Liver (tissue), 9 donors: ENCODE results near the gene PSMD7. TPM values are rescaled to one million over a fixed set of nuclear protein-coding genes. Genes with fewer than 3 reads are reported as not detected.

Experiments used
- DNase-seq: peaks from one replicate; pipeline ENCODE4 v3.0.0-alpha.2; 2017; ENCODE audit warnings: low spot score
- H3K27ac ChIP-seq, 2 donors: one replicate each; pipeline ENCODE4 v1.7.0; 2013; ENCODE audit warnings: inconsistent platforms in 2 of 2, low read length in 2 of 2, control low read depth in 1 of 2, low read depth in 1 of 2, mild to moderate bottlenecking in 1 of 2
- H3K27me3 ChIP-seq, 4 donors: one replicate each; pipeline versions ENCODE4 v1.6.1 to v1.7.0; 2013; ENCODE audit warnings: low read length in 3 of 4, inconsistent platforms in 1 of 4, mild to moderate bottlenecking in 1 of 4, moderate library complexity in 1 of 4; ENCODE audit not compliant: control insufficient read depth in 4 of 4, insufficient read depth in 4 of 4
- H3K36me3 ChIP-seq, 4 donors: one replicate each; pipeline versions ENCODE4 v1.6.1 to v1.7.0; 2013; ENCODE audit warnings: low read length in 3 of 4, mild to moderate bottlenecking in 3 of 4, low read depth in 1 of 4, moderate library complexity in 1 of 4; ENCODE audit not compliant: control insufficient read depth in 4 of 4, insufficient read depth in 3 of 4
- H3K4me1 ChIP-seq, 4 donors: one replicate each; pipeline versions ENCODE4 v1.6.1 to v1.7.0; 2013; ENCODE audit warnings: low read length in 3 of 4, mild to moderate bottlenecking in 3 of 4, moderate library complexity in 1 of 4; ENCODE audit not compliant: control insufficient read depth in 4 of 4, insufficient read depth in 4 of 4
- H3K4me3 ChIP-seq, 3 donors: one replicate each; pipeline versions ENCODE4 v1.6.1 to v1.7.0; 2013; ENCODE audit warnings: low read length in 3 of 3, control low read depth in 1 of 3, low read depth in 1 of 3, mild to moderate bottlenecking in 1 of 3
- H3K9ac ChIP-seq, 2 donors: one replicate each; pipeline ENCODE4 v1.7.0; 2013; ENCODE audit warnings: low read length in 2 of 2, mild to moderate bottlenecking in 2 of 2, moderate library complexity in 2 of 2, control low read depth in 1 of 2, low read depth in 1 of 2
- H3K9me3 ChIP-seq, 4 donors: one replicate each; pipeline versions ENCODE4 v1.6.1 to v1.7.0; 2013; ENCODE audit warnings: low read length in 3 of 4; ENCODE audit not compliant: control insufficient read depth in 4 of 4
- EGR1 ChIP-seq, 2 donors: IDR thresholded peaks; 2 replicates each; pipeline ENCODE4 v1.6.1; 2016 to 2018; ENCODE audit warnings: antibody characterized with exemption in 2 of 2, low read depth in 2 of 2
- FOXA2 ChIP-seq: IDR thresholded peaks from 2 replicates; pipeline ENCODE4 v1.6.1; 2016; ENCODE audit warnings: antibody characterized with exemption
- GABPA ChIP-seq, 2 donors: IDR thresholded peaks in 1 of 2; conservative IDR thresholded peaks in 1 of 2; 2 replicates each; pipeline ENCODE4 v1.6.1; 2016; ENCODE audit warnings: antibody characterized with exemption in 2 of 2, mild to moderate bottlenecking in 1 of 2, moderate library complexity in 1 of 2
- HNF4A ChIP-seq, 2 donors: conservative IDR thresholded peaks; 2 replicates each; pipeline ENCODE4 v1.6.1; 2016; ENCODE audit warnings: antibody characterized with exemption in 2 of 2, mild to moderate bottlenecking in 2 of 2
- HNF4G ChIP-seq: IDR thresholded peaks from 2 replicates; pipeline ENCODE4 v1.6.1; 2016; ENCODE audit warnings: antibody characterized with exemption
- JUND ChIP-seq, 2 donors: IDR thresholded peaks; 2 replicates each; pipeline ENCODE4 v1.6.1; 2016; ENCODE audit warnings: antibody characterized with exemption in 2 of 2
- NR2F2 ChIP-seq: IDR thresholded peaks from 2 replicates; pipeline ENCODE4 v1.6.1; 2016; ENCODE audit warnings: antibody characterized with exemption
- RAD21 ChIP-seq, 2 donors: IDR thresholded peaks; 2 replicates each; pipeline ENCODE4 v1.6.1; 2016; ENCODE audit warnings: antibody characterized with exemption in 2 of 2, mild to moderate bottlenecking in 2 of 2
- RXRA ChIP-seq, 2 donors: IDR thresholded peaks; 2 replicates each; pipeline ENCODE4 v1.6.1; 2017 to 2018; ENCODE audit warnings: antibody characterized with exemption in 2 of 2, mild to moderate bottlenecking in 1 of 2
- SP1 ChIP-seq: IDR thresholded peaks from 2 replicates; pipeline ENCODE4 v1.6.1; 2018; ENCODE audit warnings: antibody characterized with exemption, mild to moderate bottlenecking
- YY1 ChIP-seq: IDR thresholded peaks from 2 replicates; pipeline ENCODE4 v1.6.1; 2016; ENCODE audit warnings: antibody characterized with exemption, mild to moderate bottlenecking
- WGBS: extraction: QIAGEN DNeasy Blood & Tissue Kit; methylation state at CpG from one replicate; pipeline ENCODE4 v1.1.7; 2013; 5-methylcytosine and 5-hydroxymethylcytosine counted together
- polyA plus RNA-seq, 2 donors: library from polyadenylated mRNA; stranded (reverse) in 1 of 2; unstranded in 1 of 2; fragments of 200-250 nt in 1 of 2; fragments of >200 nt in 1 of 2; fragmentation: Nextera tagmentation in 1 of 2; extraction: Ambion mirVana in 1 of 2; gene quantifications; one replicate each; pipeline versions ENCODE4 v1.2.1 to v1.2.3, GENCODE V29; 2013 to 2015
- total RNA-seq, 2 donors: library from RNA; depleted of rRNA; stranded (reverse); fragments of >200 nt; gene quantifications; one replicate each; pipeline ENCODE4 v1.2.3, GENCODE V29; 2014
- TF ChIP-seq, protein P1 (sequence below): IDR thresholded peaks from 2 replicates; pipeline ENCODE4 v1.6.1; 2016; ENCODE audit warnings: antibody characterized with exemption
- TF ChIP-seq, protein P2 (sequence below): fragments of 150-350 bp; IDR thresholded peaks from 2 replicates; pipeline ENCODE4 v1.5.1; 2017; ENCODE audit warnings: improper control_type of control experiment, low read depth, low read length; ENCODE audit not compliant: missing input control
- TF ChIP-seq, protein P3 (sequence below): IDR thresholded peaks from 2 replicates; pipeline ENCODE4 v1.6.1; 2016; ENCODE audit warnings: antibody characterized with exemption
- TF ChIP-seq, protein P4 (sequence below): IDR thresholded peaks from 2 replicates; pipeline ENCODE4 v1.6.1; 2016; ENCODE audit warnings: antibody characterized with exemption
- TF ChIP-seq, protein P5 (sequence below): IDR thresholded peaks from 2 replicates; pipeline ENCODE4 v1.6.1; 2016; ENCODE audit warnings: antibody characterized with exemption, mild to moderate bottlenecking
- donor health status: healthy.
- donor health status: healthy.
- donor health status: healthy.
- donor health status: healthy.
- donor health status: healthy.

Gene PSMD7
- total and polyA plus RNA-seq, 4 donors, result 33.7 to 84.9 (median 60.9) TPM

DNA sequence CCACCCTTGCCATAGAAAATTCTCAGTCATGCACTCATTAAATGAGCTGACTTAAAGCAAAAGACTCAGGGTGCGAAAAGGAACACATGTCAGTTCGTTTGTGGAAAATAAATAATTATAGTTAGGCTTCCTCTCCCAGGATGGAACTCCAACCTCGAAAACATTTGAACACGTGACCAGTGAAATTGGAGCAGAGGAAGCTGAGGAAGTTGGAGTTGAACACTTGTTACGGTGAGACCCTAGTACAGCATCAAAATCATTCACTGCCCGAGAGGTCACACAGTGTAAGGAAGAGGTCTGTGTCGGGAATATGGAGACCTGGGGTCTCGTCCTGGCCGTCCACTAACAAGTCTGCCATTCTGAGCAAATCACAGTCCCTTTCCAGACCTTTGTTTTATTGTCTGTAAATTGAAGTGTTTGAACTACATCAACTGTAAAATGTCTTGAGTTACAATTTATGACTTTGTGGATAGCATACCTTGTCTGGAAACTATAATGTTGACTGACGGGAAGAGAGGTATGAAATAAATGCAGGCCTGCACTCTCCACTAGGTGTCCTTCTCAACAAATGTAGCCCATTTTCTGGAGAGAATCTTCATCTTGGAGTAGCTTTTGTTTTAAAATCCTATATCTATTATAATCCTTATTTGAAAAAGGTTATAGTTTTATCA lies 7.7 kb downstream of the PSMD7 start:
- DNase-seq, result no peak
- WGBS, result 81% methylated on average over 10 of the region's 10 CpGs
- H3K36me3 ChIP-seq, result peaks cover 17 to 79% (median 73%) of the 10 kb centered on the region in 4 donors
- no peak overlapping the region for H3K4me3 ChIP-seq
- H3K4me1 ChIP-seq, result no peaks in the 10 kb centered on the region
- no peaks in the 10 kb centered on the region for H3K27me3 ChIP-seq
- H3K9me3 ChIP-seq, result no peaks in the 10 kb centered on the region
- H3K27ac ChIP-seq, result no peak overlapping the region
- H3K9ac ChIP-seq, result no peak overlapping the region
- TF ChIP-seq HNF4A (conservative IDR thresholded peaks at IDR 0.05) (no peak), RAD21 (IDR thresholded peaks at IDR 0.05) (peak in 1 of 2 donors; percentile 9)
- TF ChIP-seq, protein P1, sequence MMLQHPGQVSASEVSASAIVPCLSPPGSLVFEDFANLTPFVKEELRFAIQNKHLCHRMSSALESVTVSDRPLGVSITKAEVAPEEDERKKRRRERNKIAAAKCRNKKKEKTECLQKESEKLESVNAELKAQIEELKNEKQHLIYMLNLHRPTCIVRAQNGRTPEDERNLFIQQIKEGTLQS, result no peak
- TF ChIP-seq, protein P2, sequence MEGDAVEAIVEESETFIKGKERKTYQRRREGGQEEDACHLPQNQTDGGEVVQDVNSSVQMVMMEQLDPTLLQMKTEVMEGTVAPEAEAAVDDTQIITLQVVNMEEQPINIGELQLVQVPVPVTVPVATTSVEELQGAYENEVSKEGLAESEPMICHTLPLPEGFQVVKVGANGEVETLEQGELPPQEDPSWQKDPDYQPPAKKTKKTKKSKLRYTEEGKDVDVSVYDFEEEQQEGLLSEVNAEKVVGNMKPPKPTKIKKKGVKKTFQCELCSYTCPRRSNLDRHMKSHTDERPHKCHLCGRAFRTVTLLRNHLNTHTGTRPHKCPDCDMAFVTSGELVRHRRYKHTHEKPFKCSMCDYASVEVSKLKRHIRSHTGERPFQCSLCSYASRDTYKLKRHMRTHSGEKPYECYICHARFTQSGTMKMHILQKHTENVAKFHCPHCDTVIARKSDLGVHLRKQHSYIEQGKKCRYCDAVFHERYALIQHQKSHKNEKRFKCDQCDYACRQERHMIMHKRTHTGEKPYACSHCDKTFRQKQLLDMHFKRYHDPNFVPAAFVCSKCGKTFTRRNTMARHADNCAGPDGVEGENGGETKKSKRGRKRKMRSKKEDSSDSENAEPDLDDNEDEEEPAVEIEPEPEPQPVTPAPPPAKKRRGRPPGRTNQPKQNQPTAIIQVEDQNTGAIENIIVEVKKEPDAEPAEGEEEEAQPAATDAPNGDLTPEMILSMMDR, result peak; percentile 20

DNA sequence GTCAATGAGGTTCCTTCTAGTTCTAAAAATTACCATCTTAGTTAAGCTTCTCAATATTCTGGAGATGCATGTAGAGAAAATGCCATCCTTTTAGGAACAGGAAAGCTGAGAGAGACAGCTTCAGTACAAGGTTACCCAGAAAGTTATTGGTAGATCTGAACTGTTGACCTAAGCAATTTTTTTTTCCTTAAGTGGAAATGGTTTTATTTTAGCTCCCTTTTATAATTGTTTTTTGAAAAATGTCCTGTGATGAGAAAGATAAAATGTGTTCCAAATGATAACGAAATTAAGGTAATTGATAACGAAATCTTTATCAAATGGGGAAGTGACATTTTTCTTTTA lies 8.2 kb downstream of the PSMD7 start:
- no peak for DNase-seq
- WGBS, result 88% methylated on average over 2 of the region's 2 CpGs

DNA sequence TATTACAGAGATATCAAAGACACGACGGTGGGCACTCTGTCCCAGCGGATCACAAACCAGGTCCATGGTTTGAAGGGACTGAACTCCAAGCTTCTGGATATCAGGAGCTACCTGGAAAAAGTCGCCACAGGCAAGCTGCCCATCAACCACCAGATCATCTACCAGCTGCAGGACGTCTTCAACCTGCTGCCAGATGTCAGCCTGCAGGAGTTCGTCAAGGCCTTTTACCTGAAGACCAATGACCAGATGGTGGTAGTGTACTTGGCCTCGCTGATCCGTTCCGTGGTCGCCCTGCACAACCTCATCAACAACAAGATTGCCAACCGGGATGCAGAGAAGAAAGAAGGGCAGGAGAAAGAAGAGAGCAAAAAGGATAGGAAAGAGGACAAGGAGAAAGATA lies 8.7 kb downstream of the PSMD7 start:
- H3K4me1 ChIP-seq, result no peaks in the 10 kb centered on the region
- DNase-seq, result no peak
- no peak overlapping the region for H3K4me3 ChIP-seq
- no peak overlapping the region for H3K9ac ChIP-seq
- H3K9me3 ChIP-seq, result no peaks in the 10 kb centered on the region
- no peak overlapping the region for H3K27ac ChIP-seq
- 88% methylated on average over 11 of the region's 11 CpGs for WGBS
- no peaks in the 10 kb centered on the region for H3K27me3 ChIP-seq
- peaks cover 17 to 73% (median 69%) of the 10 kb centered on the region in 4 donors for H3K36me3 ChIP-seq
- no peak for TF ChIP-seq RAD21 (IDR thresholded peaks at IDR 0.05)
- TF ChIP-seq, protein P3, sequence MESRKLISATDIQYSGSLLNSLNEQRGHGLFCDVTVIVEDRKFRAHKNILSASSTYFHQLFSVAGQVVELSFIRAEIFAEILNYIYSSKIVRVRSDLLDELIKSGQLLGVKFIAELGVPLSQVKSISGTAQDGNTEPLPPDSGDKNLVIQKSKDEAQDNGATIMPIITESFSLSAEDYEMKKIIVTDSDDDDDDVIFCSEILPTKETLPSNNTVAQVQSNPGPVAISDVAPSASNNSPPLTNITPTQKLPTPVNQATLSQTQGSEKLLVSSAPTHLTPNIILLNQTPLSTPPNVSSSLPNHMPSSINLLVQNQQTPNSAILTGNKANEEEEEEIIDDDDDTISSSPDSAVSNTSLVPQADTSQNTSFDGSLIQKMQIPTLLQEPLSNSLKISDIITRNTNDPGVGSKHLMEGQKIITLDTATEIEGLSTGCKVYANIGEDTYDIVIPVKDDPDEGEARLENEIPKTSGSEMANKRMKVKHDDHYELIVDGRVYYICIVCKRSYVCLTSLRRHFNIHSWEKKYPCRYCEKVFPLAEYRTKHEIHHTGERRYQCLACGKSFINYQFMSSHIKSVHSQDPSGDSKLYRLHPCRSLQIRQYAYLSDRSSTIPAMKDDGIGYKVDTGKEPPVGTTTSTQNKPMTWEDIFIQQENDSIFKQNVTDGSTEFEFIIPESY, result no peak
- no peak for TF ChIP-seq NR2F2
- TF ChIP-seq HNF4G, result no peak
- TF ChIP-seq, protein P1, result no peak
- no peak for TF ChIP-seq JUND (IDR thresholded peaks at IDR 0.05)
- no peak for TF ChIP-seq SP1
- TF ChIP-seq GABPA (IDR thresholded peaks at IDR 0.05 in 1 of 2, conservative IDR thresholded peaks at IDR 0.05 in 1 of 2), result no peak
- TF ChIP-seq HNF4A (conservative IDR thresholded peaks at IDR 0.05), result no peak
- TF ChIP-seq, protein P4, sequence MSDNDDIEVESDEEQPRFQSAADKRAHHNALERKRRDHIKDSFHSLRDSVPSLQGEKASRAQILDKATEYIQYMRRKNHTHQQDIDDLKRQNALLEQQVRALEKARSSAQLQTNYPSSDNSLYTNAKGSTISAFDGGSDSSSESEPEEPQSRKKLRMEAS, result no peak
- no peak for TF ChIP-seq EGR1 (IDR thresholded peaks at IDR 0.05; ENCODE audit: low read depth in 2 of 2)
- TF ChIP-seq RXRA (IDR thresholded peaks at IDR 0.05), result no peak
- TF ChIP-seq, protein P5, sequence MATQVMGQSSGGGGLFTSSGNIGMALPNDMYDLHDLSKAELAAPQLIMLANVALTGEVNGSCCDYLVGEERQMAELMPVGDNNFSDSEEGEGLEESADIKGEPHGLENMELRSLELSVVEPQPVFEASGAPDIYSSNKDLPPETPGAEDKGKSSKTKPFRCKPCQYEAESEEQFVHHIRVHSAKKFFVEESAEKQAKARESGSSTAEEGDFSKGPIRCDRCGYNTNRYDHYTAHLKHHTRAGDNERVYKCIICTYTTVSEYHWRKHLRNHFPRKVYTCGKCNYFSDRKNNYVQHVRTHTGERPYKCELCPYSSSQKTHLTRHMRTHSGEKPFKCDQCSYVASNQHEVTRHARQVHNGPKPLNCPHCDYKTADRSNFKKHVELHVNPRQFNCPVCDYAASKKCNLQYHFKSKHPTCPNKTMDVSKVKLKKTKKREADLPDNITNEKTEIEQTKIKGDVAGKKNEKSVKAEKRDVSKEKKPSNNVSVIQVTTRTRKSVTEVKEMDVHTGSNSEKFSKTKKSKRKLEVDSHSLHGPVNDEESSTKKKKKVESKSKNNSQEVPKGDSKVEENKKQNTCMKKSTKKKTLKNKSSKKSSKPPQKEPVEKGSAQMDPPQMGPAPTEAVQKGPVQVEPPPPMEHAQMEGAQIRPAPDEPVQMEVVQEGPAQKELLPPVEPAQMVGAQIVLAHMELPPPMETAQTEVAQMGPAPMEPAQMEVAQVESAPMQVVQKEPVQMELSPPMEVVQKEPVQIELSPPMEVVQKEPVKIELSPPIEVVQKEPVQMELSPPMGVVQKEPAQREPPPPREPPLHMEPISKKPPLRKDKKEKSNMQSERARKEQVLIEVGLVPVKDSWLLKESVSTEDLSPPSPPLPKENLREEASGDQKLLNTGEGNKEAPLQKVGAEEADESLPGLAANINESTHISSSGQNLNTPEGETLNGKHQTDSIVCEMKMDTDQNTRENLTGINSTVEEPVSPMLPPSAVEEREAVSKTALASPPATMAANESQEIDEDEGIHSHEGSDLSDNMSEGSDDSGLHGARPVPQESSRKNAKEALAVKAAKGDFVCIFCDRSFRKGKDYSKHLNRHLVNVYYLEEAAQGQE, result no peak
- no peak for TF ChIP-seq FOXA2

More for the DNA sequence above, 8.2 kb downstream of the PSMD7 start:
- H3K27me3 ChIP-seq, result no peaks in the 10 kb centered on the region
- no peak for TF ChIP-seq YY1
- peak in 1 of 2 donors; percentile 2 for TF ChIP-seq RAD21 (IDR thresholded peaks at IDR 0.05)
- H3K9me3 ChIP-seq, result no peaks in the 10 kb centered on the region
- no peak overlapping the region for H3K4me3 ChIP-seq
- H3K4me1 ChIP-seq, result no peaks in the 10 kb centered on the region
- H3K9ac ChIP-seq, result no peak overlapping the region
- no peak overlapping the region for H3K27ac ChIP-seq
- H3K36me3 ChIP-seq, result peaks cover 17 to 78% (median 72%) of the 10 kb centered on the region in 4 donors
